Left lung (tissue), 14 donors: ENCODE results near the gene ATP1B1. TPM values are rescaled to one million over a fixed set of nuclear protein-coding genes. Genes with fewer than 3 reads are reported as not detected.

Source experiments
- ATAC-seq: fragments of 200-7000 bp; cut with Tn5 transposase; one replicate; pipeline ENCODE4 v1.9.1; 2020; ENCODE audit warnings: moderate library complexity
- DNase-seq, 4 donors: peaks; one replicate each; pipeline ENCODE4 v3.0.0-alpha.2; 2013 to 2020
- H3K27ac ChIP-seq, 2 donors: fragments of 200-600 bp; sonication (generic) in 1 of 2; one replicate each; pipeline versions ENCODE4 v1.5.0 to v1.8.0; 2020 to 2021
- H3K27me3 ChIP-seq, 2 donors: fragments of 200-600 bp; sonication (generic) in 1 of 2; one replicate each; pipeline versions ENCODE4 v1.5.0 to v1.8.0; 2020 to 2021
- H3K36me3 ChIP-seq, 2 donors: fragments of 200-600 bp; sonication (generic) in 1 of 2; one replicate each; pipeline versions ENCODE4 v1.5.0 to v1.8.0; 2020 to 2021
- H3K4me1 ChIP-seq, 2 donors: fragments of 200-600 bp; one replicate each; pipeline ENCODE4 v1.8.0; 2021
- H3K4me3 ChIP-seq, 2 donors: fragments of 200-600 bp; sonication (generic) in 1 of 2; one replicate each; pipeline versions ENCODE4 v1.5.0 to v1.8.0; 2020 to 2021; ENCODE audit warnings: mild to moderate bottlenecking in 1 of 2
- H3K9me3 ChIP-seq, 2 donors: fragments of 200-600 bp; sonication (generic) in 1 of 2; one replicate each; pipeline versions ENCODE4 v1.5.0 to v1.8.0; 2020 to 2021
- intact Hi-C, 2 donors: fragments of 100-400 bp; cut with DNase I; formaldehyde crosslinking; loops; one replicate each; pipeline versions ENCODE4 v1.11.2 to v1.14.2; 2022
- long read RNA-seq, 12 donors: library from polyadenylated mRNA in 2 of 12; unstranded in 2 of 12; transcript quantifications; one replicate each; pipeline ENCODE4 v2.0.0 and lab custom pipeline, GENCODE V29; 2019 to 2026
- polyA plus RNA-seq, 6 donors: library from polyadenylated mRNA; unstranded; fragments of 120-200 nt; gene quantifications; one replicate each; pipeline ENCODE4 v1.2.1, GENCODE V29; 2013; ENCODE audit not compliant: insufficient read length in 6 of 6
- total RNA-seq, 2 donors: library from RNA; stranded (reverse); fragmentation: NEBNext Ultra II Directional; extraction: Animal tissue kit (Norgen Biotek cat#: 25700); gene quantifications; one replicate each; pipeline ENCODE4 v1.2.1, GENCODE V29; 2021
- TF ChIP-seq, protein P1 (sequence below), 2 donors: fragments of 200-600 bp; sonication (generic) in 1 of 2; IDR thresholded peaks; one replicate each; pipeline versions ENCODE4 v1.5.0 to v1.8.0; 2021; ENCODE audit warnings: antibody characterized with exemption in 2 of 2
- donor health status: DM: no; HTN: yes; CAD: no.
- donor health status: DM: no; HTN: no; CAD: no.

Gene ATP1B1
- 100 to 1,000 TPM; 288 to 295 TPM for total RNA-seq
- polyA plus RNA-seq, result 100 to 1,000 TPM; 128 to 173 (median 148) TPM
- long read RNA-seq, donor 1, transcript ATP1B1-201 (6 exons, 1,883 nt), result major isoform, 35 of 562 reads
- long read RNA-seq, donor 1, partial matches to known transcripts, result 527 of 562 reads
- long read RNA-seq, donor 1, other reads (novel, unspliced or antisense), result 0 of 562 reads
- long read RNA-seq, donor 2, transcript ATP1B1-201 (6 exons, 1,883 nt), result major isoform, 38 of 102 reads
- long read RNA-seq, donor 2, partial matches to known transcripts, result 64 of 102 reads
- long read RNA-seq, donor 2, other reads (novel, unspliced or antisense), result 0 of 102 reads
- long read RNA-seq, donor 3, transcript ATP1B1-201 (6 exons, 1,883 nt), result major isoform, 17 of 45 reads
- long read RNA-seq, donor 3, partial matches to known transcripts, result 28 of 45 reads
- long read RNA-seq, donor 3, other reads (novel, unspliced or antisense), result 0 of 45 reads
- long read RNA-seq, donor 4, transcript ATP1B1-201 (6 exons, 1,883 nt), result major isoform, 47 of 68 reads
- long read RNA-seq, donor 4, partial matches to known transcripts, result 4 of 68 reads
- long read RNA-seq, donor 4, other reads (novel, unspliced or antisense), result 17 of 68 reads
- long read RNA-seq, donor 5, transcript ATP1B1-201 (6 exons, 1,883 nt), result major isoform, 39 of 365 reads
- long read RNA-seq, donor 5, partial matches to known transcripts, result 326 of 365 reads
- long read RNA-seq, donor 5, other reads (novel, unspliced or antisense), result 0 of 365 reads
- long read RNA-seq, donor 6, transcript ATP1B1-201 (6 exons, 1,883 nt), result major isoform, 26 of 292 reads
- long read RNA-seq, donor 6, partial matches to known transcripts, result 253 of 292 reads
- long read RNA-seq, donor 6, other reads (novel, unspliced or antisense), result 13 of 292 reads
- long read RNA-seq, donor 7, transcript ATP1B1-201 (6 exons, 1,883 nt), result major isoform, 12 of 12 reads
- long read RNA-seq, donor 7, partial matches to known transcripts, result 0 of 12 reads
- long read RNA-seq, donor 7, other reads (novel, unspliced or antisense), result 0 of 12 reads
- long read RNA-seq, donor 8, transcript ATP1B1-201 (6 exons, 1,883 nt), result major isoform, 29 of 84 reads
- long read RNA-seq, donor 8, partial matches to known transcripts, result 49 of 84 reads
- long read RNA-seq, donor 8, other reads (novel, unspliced or antisense), result 6 of 84 reads
- long read RNA-seq, donor 9, result 0 reads
- long read RNA-seq, donor 10, transcript ATP1B1-201 (6 exons, 1,883 nt), result major isoform, 11 of 18 reads
- long read RNA-seq, donor 10, partial matches to known transcripts, result 1 of 18 reads
- long read RNA-seq, donor 10, other reads (novel, unspliced or antisense), result 6 of 18 reads
- long read RNA-seq, donor 11, transcript ATP1B1-201 (6 exons, 1,883 nt), result major isoform, 137 of 1,951 reads
- long read RNA-seq, donor 11, partial matches to known transcripts, result 1,814 of 1,951 reads
- long read RNA-seq, donor 11, other reads (novel, unspliced or antisense), result 0 of 1,951 reads
- long read RNA-seq, donor 12, transcript ATP1B1-201 (6 exons, 1,883 nt), result major isoform, 27 of 444 reads
- long read RNA-seq, donor 12, partial matches to known transcripts, result 392 of 444 reads
- long read RNA-seq, donor 12, other reads (novel, unspliced or antisense), result 25 of 444 reads

GRCh38 chr1:169106095-169106920 is at the start of gene ATP1B1:
Gene ATP1B1 (plus strand): TSS chr1:169106690. CDS start chr1:169106830, 140 bp downstream.
- peak within 1 kb of the TSS; percentile 86 to 95 for H3K27ac ChIP-seq
- intact Hi-C loops, result no loop called here
- TF ChIP-seq, protein P1, sequence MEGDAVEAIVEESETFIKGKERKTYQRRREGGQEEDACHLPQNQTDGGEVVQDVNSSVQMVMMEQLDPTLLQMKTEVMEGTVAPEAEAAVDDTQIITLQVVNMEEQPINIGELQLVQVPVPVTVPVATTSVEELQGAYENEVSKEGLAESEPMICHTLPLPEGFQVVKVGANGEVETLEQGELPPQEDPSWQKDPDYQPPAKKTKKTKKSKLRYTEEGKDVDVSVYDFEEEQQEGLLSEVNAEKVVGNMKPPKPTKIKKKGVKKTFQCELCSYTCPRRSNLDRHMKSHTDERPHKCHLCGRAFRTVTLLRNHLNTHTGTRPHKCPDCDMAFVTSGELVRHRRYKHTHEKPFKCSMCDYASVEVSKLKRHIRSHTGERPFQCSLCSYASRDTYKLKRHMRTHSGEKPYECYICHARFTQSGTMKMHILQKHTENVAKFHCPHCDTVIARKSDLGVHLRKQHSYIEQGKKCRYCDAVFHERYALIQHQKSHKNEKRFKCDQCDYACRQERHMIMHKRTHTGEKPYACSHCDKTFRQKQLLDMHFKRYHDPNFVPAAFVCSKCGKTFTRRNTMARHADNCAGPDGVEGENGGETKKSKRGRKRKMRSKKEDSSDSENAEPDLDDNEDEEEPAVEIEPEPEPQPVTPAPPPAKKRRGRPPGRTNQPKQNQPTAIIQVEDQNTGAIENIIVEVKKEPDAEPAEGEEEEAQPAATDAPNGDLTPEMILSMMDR (IDR thresholded peaks at IDR 0.05), result peak; percentile 25 to 72
- H3K36me3 ChIP-seq, result no peaks in the 10 kb centered on the region
- H3K4me3 ChIP-seq, result peak within 1 kb of the TSS; percentile 64 to 82
- H3K9me3 ChIP-seq, result no peaks in the 10 kb centered on the region
- ATAC-seq (peak; percentile 80), DNase-seq (peak; percentile 84 to 96 (median 90))
- H3K4me1 ChIP-seq, result peaks cover 11 to 57% of the 10 kb centered on the region in 2 donors
- H3K27me3 ChIP-seq, result peaks cover 0 to 50% of the 10 kb centered on the region in 2 donors

GRCh38 chr1:169059421-169059820 is 47.1 kb upstream of the ATP1B1 start:
- TF ChIP-seq, protein P1 (IDR thresholded peaks at IDR 0.05), result no peak
- no peak for ATAC-seq
- peaks cover 0 to 7% of the 10 kb centered on the region in 2 donors for H3K4me1 ChIP-seq

DNA sequence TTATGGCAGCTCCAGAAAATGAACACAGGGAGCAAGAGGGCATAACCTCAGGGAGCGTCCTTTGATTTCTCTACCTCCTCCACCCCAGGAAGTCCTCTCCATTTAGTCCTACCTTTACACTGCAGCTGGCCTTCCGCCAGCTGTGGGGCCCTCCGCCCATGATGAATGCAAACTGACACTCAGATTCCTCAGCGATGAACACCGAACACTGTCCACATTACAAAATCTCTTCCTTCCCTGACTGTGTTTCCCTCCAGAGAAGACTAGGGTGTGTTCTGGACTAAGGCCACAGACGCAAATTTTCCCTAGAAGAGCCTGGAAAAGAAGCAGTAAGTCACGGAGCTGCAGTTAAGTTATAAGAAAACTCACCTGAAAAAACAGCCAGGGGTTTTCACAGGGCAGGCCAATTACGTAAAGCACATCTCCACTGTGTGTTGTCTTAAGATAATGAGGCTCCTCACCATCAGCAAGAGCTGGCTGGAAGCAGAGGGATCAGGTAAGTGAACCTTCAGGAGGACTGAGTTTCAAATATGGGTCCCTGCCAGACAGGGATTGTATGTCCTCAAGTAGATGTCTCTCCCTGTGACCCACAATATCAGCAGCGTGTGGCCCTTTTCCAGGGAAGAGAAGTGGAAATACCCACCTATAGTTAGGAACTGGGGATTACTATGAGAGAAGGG is 46.3 kb upstream of the ATP1B1 start:
- Histone ChIP-seq H3K27me3 (no peaks in the 10 kb centered on the region), H3K4me1 (peaks cover 0 to 7% of the 10 kb centered on the region in 2 donors), H3K4me3 (no peak overlapping the region), H3K9me3 (peaks cover 0 to 13% of the 10 kb centered on the region in 2 donors), H3K36me3 (no peaks in the 10 kb centered on the region), H3K27ac (peak overlapping the region; percentile 19 to 28)
- TF ChIP-seq, protein P1 (IDR thresholded peaks at IDR 0.05), result no peak
- ATAC-seq, result peak; percentile 48
- intact Hi-C loops, result no loop called here
- DNase-seq, result no peak

More at GRCh38 chr1:169059421-169059820, 47.1 kb upstream of the ATP1B1 start:
- peaks cover 0 to 13% of the 10 kb centered on the region in 2 donors for H3K9me3 ChIP-seq
- H3K27ac ChIP-seq, result no peak overlapping the region
- H3K27me3 ChIP-seq, result no peaks in the 10 kb centered on the region
- intact Hi-C loops, result no loop called here
- H3K36me3 ChIP-seq, result no peaks in the 10 kb centered on the region
- DNase-seq, result no peak
- no peak overlapping the region for H3K4me3 ChIP-seq
